ENCODE results near the gene DGKB.

- no peak for TF ChIP-seq CTCF (conservative IDR thresholded peaks at IDR 0.05; ENCODE audit: low read depth, low read length)
- TF ChIP-seq EZH2 (IDR thresholded peaks at IDR 0.05; ENCODE audit: borderline replicate concordance, low read depth, low read length, poor library complexity, severe bottlenecking): no peak
Measured at GRCh38 chr7:14389181-14389591, 513.4 kb downstream of the DGKB start.
